Measurements from ENCODE around the gene TRAF6. TPM values are rescaled to one million over a fixed set of nuclear protein-coding genes. Genes with fewer than 3 reads are reported as not detected.

The TRAF6 gene
- total RNA-seq, 4 donors from 2014 or later, result 9.8 to 14.4 (median 11.3) TPM

DNA sequence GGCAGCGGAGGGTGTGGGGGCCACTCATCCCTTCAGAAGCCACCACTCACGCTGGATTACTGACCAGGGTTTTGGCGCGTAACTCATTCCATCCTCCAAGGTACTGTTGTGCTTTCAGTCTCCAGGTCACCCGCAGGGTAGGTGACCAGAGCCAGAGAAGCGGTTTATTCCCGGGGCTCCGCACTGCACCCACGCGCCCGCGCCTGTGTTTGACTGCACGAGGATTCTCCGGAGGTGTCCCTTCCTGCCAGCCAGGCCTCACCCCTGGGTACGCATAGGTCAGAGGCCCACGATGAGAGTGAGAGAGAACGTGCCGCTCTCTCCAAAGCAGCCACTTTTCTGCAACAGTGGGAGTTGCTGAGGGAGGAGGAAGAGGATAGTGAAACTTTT, 55.5 kb downstream of the TRAF6 start:
- no peak for DNase-seq
- Histone ChIP-seq H3K4me1 (peaks cover 19% of the 10 kb centered on the region in 2 donors), H3K27ac (peak overlapping the region in 2 of 4 donors; percentile 60 to 83), H3K27me3 (no peaks in the 10 kb centered on the region), H3K4me3 (no peak overlapping the region), H3K36me3 (no peaks in the 10 kb centered on the region), H3K9me3 (no peaks in the 10 kb centered on the region)
- intact Hi-C loops (cut with DNase I; ENCODE audit: low total_unique reads) (no loop called here), in situ Hi-C loops (cut with MboI; ENCODE audit: low sequenced_read_pairs in 4 of 4) (no loop called here)
- no peak for TF ChIP-seq POLR2A (IDR thresholded peaks at IDR 0.05)
- TF ChIP-seq, protein P1, sequence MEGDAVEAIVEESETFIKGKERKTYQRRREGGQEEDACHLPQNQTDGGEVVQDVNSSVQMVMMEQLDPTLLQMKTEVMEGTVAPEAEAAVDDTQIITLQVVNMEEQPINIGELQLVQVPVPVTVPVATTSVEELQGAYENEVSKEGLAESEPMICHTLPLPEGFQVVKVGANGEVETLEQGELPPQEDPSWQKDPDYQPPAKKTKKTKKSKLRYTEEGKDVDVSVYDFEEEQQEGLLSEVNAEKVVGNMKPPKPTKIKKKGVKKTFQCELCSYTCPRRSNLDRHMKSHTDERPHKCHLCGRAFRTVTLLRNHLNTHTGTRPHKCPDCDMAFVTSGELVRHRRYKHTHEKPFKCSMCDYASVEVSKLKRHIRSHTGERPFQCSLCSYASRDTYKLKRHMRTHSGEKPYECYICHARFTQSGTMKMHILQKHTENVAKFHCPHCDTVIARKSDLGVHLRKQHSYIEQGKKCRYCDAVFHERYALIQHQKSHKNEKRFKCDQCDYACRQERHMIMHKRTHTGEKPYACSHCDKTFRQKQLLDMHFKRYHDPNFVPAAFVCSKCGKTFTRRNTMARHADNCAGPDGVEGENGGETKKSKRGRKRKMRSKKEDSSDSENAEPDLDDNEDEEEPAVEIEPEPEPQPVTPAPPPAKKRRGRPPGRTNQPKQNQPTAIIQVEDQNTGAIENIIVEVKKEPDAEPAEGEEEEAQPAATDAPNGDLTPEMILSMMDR (IDR thresholded peaks at IDR 0.05 in 4 of 5, conservative IDR thresholded peaks at IDR 0.05 in 1 of 5), result no peak
- no peak for ATAC-seq

DNA sequence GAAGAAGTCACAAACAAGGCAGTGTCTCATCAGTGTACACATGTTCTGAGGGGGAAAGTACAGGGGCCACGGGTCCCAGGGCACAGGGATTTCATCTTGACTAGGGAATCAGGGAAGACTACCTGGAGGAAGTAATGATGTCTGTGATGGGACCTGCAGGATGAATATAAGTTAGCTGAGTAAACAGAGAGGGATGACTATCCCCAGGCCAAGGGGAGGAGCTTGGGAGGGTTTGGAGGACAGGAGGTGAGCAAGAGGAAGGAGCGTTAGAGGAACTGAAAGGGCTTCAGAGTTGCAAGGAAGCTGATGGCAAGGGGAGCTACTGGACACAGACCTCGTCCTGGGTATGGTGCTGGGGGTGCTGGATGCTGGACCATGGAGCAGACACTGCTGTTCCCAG, 56.4 kb downstream of the TRAF6 start:
- H3K27ac ChIP-seq, result no peak overlapping the region
- intact Hi-C loops (cut with DNase I; ENCODE audit: low total_unique reads) (no loop called here), in situ Hi-C loops (cut with MboI; ENCODE audit: low sequenced_read_pairs in 4 of 4) (no loop called here)
- no peaks in the 10 kb centered on the region for H3K9me3 ChIP-seq
- H3K4me1 ChIP-seq, result peaks cover 19% of the 10 kb centered on the region in 2 donors
- H3K27me3 ChIP-seq, result no peaks in the 10 kb centered on the region
- H3K36me3 ChIP-seq, result no peaks in the 10 kb centered on the region
- no peak for TF ChIP-seq POLR2A (IDR thresholded peaks at IDR 0.05)
- TF ChIP-seq, protein P1 (IDR thresholded peaks at IDR 0.05 in 4 of 5, conservative IDR thresholded peaks at IDR 0.05 in 1 of 5), result no peak
- DNase-seq (no peak), ATAC-seq (no peak)
- no peak overlapping the region for H3K4me3 ChIP-seq

DNA sequence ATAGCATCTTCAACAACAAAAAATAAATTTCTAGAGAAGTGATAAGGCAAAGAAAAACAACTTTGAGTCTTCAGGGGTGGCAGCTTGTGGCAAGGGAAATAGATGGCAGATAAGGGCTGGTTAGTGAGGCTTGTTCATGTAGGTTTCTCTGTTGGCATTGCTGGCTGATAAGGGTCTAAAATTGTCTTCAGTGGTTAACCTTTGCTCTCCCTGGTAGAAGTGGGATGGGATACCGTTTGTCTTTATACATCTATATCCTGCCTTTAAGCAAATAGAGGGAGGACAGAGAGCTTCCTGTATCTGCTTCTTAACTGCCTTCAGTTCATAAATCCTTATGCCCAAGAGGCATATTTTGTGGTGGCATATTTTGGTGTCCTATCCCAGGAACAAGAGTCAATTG, 57.1 kb downstream of the TRAF6 start:
- Histone ChIP-seq H3K9me3 (no peaks in the 10 kb centered on the region), H3K4me1 (peaks cover 19 to 21% of the 10 kb centered on the region in 2 donors), H3K4me3 (no peak overlapping the region), H3K27me3 (no peaks in the 10 kb centered on the region), H3K27ac (no peak overlapping the region), H3K36me3 (no peaks in the 10 kb centered on the region)
- DNase-seq (no peak), ATAC-seq (no peak)
- in situ Hi-C loops (cut with MboI; ENCODE audit: low sequenced_read_pairs in 4 of 4), result no loop called here
- intact Hi-C loops (cut with DNase I; ENCODE audit: low total_unique reads), result no loop called here
- TF ChIP-seq, protein P1 (IDR thresholded peaks at IDR 0.05 in 4 of 5, conservative IDR thresholded peaks at IDR 0.05 in 1 of 5), result no peak
- TF ChIP-seq POLR2A (IDR thresholded peaks at IDR 0.05), result no peak

DNA sequence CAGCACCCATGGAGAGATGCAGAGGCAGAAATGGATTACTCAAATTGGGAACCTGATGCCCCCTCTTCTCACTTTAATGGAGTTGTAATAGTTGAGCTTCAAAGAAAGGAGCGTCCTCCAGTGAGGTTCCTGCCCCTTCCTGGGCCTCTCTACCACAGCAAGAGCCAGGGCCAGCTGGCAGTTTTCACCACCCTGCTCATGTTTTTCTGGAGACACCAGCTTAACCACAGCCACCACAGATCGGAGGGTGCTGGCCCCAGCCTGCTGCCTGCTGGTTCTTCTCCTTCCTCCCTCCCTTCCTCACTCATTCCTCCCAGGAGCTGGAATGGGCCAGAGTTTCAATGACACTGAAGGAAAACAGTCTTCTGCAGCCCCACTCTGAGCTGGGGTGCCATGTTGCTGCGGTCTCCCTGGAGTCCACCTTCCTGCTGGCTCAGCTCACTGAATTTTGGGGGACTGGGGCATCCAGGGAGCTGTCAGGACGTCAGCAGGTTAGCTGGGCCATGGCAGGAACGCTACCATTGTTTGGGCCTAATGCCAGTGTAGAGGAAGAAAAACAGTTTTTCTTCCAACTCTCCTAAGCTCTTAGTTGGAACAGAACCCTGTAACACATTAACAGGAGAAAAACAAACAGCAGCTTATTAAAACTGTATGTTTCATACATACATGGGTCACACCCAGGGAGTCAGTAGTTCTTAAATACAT, 57.7 kb downstream of the TRAF6 start:
- Histone ChIP-seq H3K9me3 (no peaks in the 10 kb centered on the region), H3K4me3 (no peak overlapping the region), H3K27ac (no peak overlapping the region), H3K36me3 (no peaks in the 10 kb centered on the region), H3K27me3 (no peaks in the 10 kb centered on the region), H3K4me1 (peaks cover 19 to 25% of the 10 kb centered on the region in 2 donors)
- ATAC-seq, result no peak
- in situ Hi-C loops (cut with MboI; ENCODE audit: low sequenced_read_pairs in 4 of 4), result no loop called here
- no peak for DNase-seq
- intact Hi-C loops (cut with DNase I; ENCODE audit: low total_unique reads), result no loop called here
- TF ChIP-seq, protein P1 (IDR thresholded peaks at IDR 0.05 in 4 of 5, conservative IDR thresholded peaks at IDR 0.05 in 1 of 5), result no peak
- TF ChIP-seq POLR2A (IDR thresholded peaks at IDR 0.05), result no peak

DNA sequence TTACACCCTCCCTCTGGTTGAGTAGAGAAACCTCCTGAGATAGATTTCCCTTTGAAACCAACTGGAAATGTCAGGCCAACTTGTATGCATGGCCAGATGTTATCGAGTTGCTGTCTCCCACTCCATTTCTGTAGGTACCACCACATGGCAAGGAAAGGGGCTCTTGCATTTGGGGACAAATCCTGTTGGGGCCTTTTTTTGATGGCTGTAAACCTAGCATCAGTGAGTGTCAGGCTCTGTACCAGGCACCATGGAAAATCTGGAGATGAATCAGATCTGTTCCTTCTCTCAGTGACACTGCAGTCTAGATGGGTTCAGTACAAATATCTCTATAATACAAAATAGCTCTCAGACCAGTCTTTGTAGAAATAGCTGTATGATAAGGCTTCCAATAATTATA, 58.4 kb downstream of the TRAF6 start:
- DNase-seq, result no peak
- Histone ChIP-seq H3K4me3 (no peak overlapping the region), H3K36me3 (no peaks in the 10 kb centered on the region), H3K4me1 (peaks cover 15 to 20% of the 10 kb centered on the region in 2 donors), H3K27me3 (no peaks in the 10 kb centered on the region), H3K9me3 (no peaks in the 10 kb centered on the region), H3K27ac (no peak overlapping the region)
- ATAC-seq, result no peak
- TF ChIP-seq, protein P1 (IDR thresholded peaks at IDR 0.05 in 4 of 5, conservative IDR thresholded peaks at IDR 0.05 in 1 of 5), result no peak
- TF ChIP-seq POLR2A (IDR thresholded peaks at IDR 0.05), result no peak
- intact Hi-C loops (cut with DNase I; ENCODE audit: low total_unique reads), result no loop called here
- in situ Hi-C loops (cut with MboI; ENCODE audit: low sequenced_read_pairs in 4 of 4), result no loop called here

All from gastrocnemius medialis (tissue), 4 donors.